SK-N-SH (cell line): ENCODE measurements around the gene SLC24A3. TPM values are rescaled to one million over a fixed set of nuclear protein-coding genes. Genes with fewer than 3 reads are reported as not detected.

Experiments used
- CTCF ChIA-PET: fragments of 300-600, 350-600 bp; formaldehyde crosslinking; extraction: SDS; loops from one replicate; lab custom pipeline; 2021; lab: Yijun Ruan, JAX
- POLR2A ChIA-PET: fragments of 350-600 bp; sonication (Branson Sonifier 250); formaldehyde crosslinking; extraction: SDS; loops from one replicate; lab custom pipeline; 2020; ENCODE audit warnings: antibody characterized with exemption, inconsistent platforms; lab: Yijun Ruan, JAX
- DNase-seq: peaks from one replicate; pipeline ENCODE4 v3.0.0; 2012
- H2AFZ ChIP-seq: fragments of 200-600 bp; sonication (generic); 2 replicates; pipeline ENCODE4 v1.8.1; 2016; ENCODE audit warnings: antibody characterized with exemption, mild to moderate bottlenecking, low read depth
- H3F3A ChIP-seq: fragments of 200-600 bp; sonication (generic); replicated peaks from 2 replicates; pipeline ENCODE3; 2016; ENCODE audit warnings: antibody characterized with exemption, mild to moderate bottlenecking; ENCODE audit not compliant: insufficient read depth
- H3K27ac ChIP-seq, 2 experiments: fragments of 200-500 bp in 1 of 2; fragments of 200-600 bp in 1 of 2; sonication (Bioruptor generic) in 1 of 2; sonication (generic), shearing (Covaris generic) in 1 of 2; 2 replicates each; pipeline versions ENCODE4 v1.5.1 to v1.6.1; 2014 to 2016; ENCODE audit warnings: low read depth in 2 of 2, inconsistent platforms in 1 of 2, low read length in 1 of 2, mild to moderate bottlenecking in 1 of 2, mixed read lengths in 1 of 2
- H3K27me3 ChIP-seq: fragments of 200-600 bp; sonication (generic), shearing (Covaris generic); 2 replicates; pipeline ENCODE4 v1.6.1; 2016; ENCODE audit warnings: mixed run types; ENCODE audit not compliant: insufficient read depth
- H3K36me3 ChIP-seq, 2 experiments: fragments of 200-500 bp in 1 of 2; fragments of 200-600 bp in 1 of 2; sonication (Bioruptor generic) in 1 of 2; sonication (generic) in 1 of 2; replicated peaks in 1 of 2; 2 replicates each; pipeline versions ENCODE3 to v1.5.1; 2014 to 2016; ENCODE audit warnings: low read length in 1 of 2, mild to moderate bottlenecking in 1 of 2; ENCODE audit not compliant: insufficient read depth in 2 of 2, control insufficient read depth in 1 of 2
- H3K4me1 ChIP-seq, 2 experiments: fragments of 200-500 bp in 1 of 2; fragments of 200-600 bp in 1 of 2; sonication (Bioruptor generic) in 1 of 2; sonication (generic), shearing (Covaris generic) in 1 of 2; 2 replicates each; pipeline versions ENCODE4 v1.5.1 to v1.6.1; 2014 to 2016; ENCODE audit warnings: low read depth in 1 of 2, low read length in 1 of 2, mixed run types in 1 of 2; ENCODE audit not compliant: insufficient read depth in 2 of 2, control insufficient read depth in 1 of 2
- H3K4me2 ChIP-seq: fragments of 200-600 bp; sonication (generic), shearing (Covaris generic); 2 replicates; pipeline ENCODE4 v1.6.1; 2017; ENCODE audit warnings: mixed run types
- H3K4me3 ChIP-seq, 2 experiments: fragments of 200-500 bp in 1 of 2; fragments of 200-600 bp in 1 of 2; sonication (Bioruptor generic) in 1 of 2; sonication (generic), shearing (Covaris generic) in 1 of 2; 2 replicates each; pipeline versions ENCODE4 v1.5.1 to v1.8.1; 2014 to 2016; ENCODE audit warnings: low read depth in 2 of 2, inconsistent platforms in 1 of 2, low read length in 1 of 2, mild to moderate bottlenecking in 1 of 2, mixed read lengths in 1 of 2, moderate library complexity in 1 of 2
- H3K79me2 ChIP-seq: fragments of 200-600 bp; sonication (generic); 2 replicates; pipeline ENCODE4 v1.8.1; 2017; ENCODE audit warnings: mild to moderate bottlenecking; ENCODE audit not compliant: insufficient read depth
- H3K9ac ChIP-seq: fragments of 200-600 bp; sonication (generic); 2 replicates; pipeline ENCODE4 v1.6.1; 2017; ENCODE audit warnings: mixed run types
- H3K9me2 ChIP-seq: fragments of 200-600 bp; sonication (generic); 2 replicates; pipeline ENCODE4 v1.6.1; 2017; ENCODE audit warnings: mixed run types
- H3K9me3 ChIP-seq: fragments of 200-600 bp; sonication (generic); 2 replicates; pipeline ENCODE4 v1.6.1; 2017; ENCODE audit warnings: mixed run types, mild to moderate bottlenecking, moderate library complexity
- H4K20me1 ChIP-seq: fragments of 200-600 bp; sonication (generic); 2 replicates; pipeline ENCODE4 v1.6.1; 2017; ENCODE audit warnings: mild to moderate bottlenecking, mixed run types; ENCODE audit not compliant: insufficient read depth
- CTCF ChIP-seq: fragments of 200-600 bp; sonication (generic); IDR thresholded peaks from 2 replicates; pipeline ENCODE4 v1.6.1; 2017; ENCODE audit warnings: antibody characterized with exemption, mild to moderate bottlenecking, moderate library complexity
- EP300 ChIP-seq, 2 experiments: IDR thresholded peaks; 2 replicates each; pipeline versions ENCODE4 v1.4.0 to v1.6.1; 2012; ENCODE audit warnings: borderline replicate concordance in 1 of 2, low read depth in 1 of 2, low read length in 1 of 2
- FOXJ3 ChIP-seq: sonication (generic); formaldehyde crosslinking; IDR thresholded peaks from 2 replicates; pipeline ENCODE4 v1.5.1; 2020; ENCODE audit warnings: mild to moderate bottlenecking, missing genetic modification reagents
- FOXM1 ChIP-seq: IDR thresholded peaks from 2 replicates; pipeline ENCODE4 v1.4.0; 2012; ENCODE audit warnings: low read depth, mild to moderate bottlenecking
- JUND ChIP-seq: IDR thresholded peaks from 2 replicates; pipeline ENCODE4 v1.4.0; 2012
- MXI1 ChIP-seq: IDR thresholded peaks from 2 replicates; pipeline ENCODE4 v1.6.1; 2012; ENCODE audit warnings: mild to moderate bottlenecking, low read depth, low read length, improper control_type of control experiment
- NFIC ChIP-seq: IDR thresholded peaks from 2 replicates; pipeline ENCODE4 v1.4.0; 2012; ENCODE audit warnings: borderline replicate concordance
- NRF1 ChIP-seq: IDR thresholded peaks from 2 replicates; pipeline ENCODE4 v1.6.1; 2012; ENCODE audit warnings: low read depth, mild to moderate bottlenecking, low read length
- RAD21 ChIP-seq: IDR thresholded peaks from 2 replicates; pipeline ENCODE4 v1.6.1; 2012; ENCODE audit warnings: mild to moderate bottlenecking, low read length
- RCOR1 ChIP-seq: fragments of 150-350 bp; IDR thresholded peaks from 2 replicates; pipeline ENCODE4 v1.6.1; 2017; ENCODE audit warnings: antibody characterized with exemption, low read length
- RFX5 ChIP-seq: IDR thresholded peaks from 2 replicates; pipeline ENCODE4 v1.6.1; 2012; ENCODE audit warnings: mild to moderate bottlenecking, improper control_type of control experiment, low read length
- RXRA ChIP-seq: IDR thresholded peaks from 2 replicates; pipeline ENCODE4 v1.4.0; 2012; ENCODE audit warnings: low read depth, mild to moderate bottlenecking, borderline replicate concordance
- SMC3 ChIP-seq: IDR thresholded peaks from 2 replicates; pipeline ENCODE4 v1.6.1; 2012; ENCODE audit warnings: low read depth, low read length, improper control_type of control experiment
- TCF12 ChIP-seq: IDR thresholded peaks from 2 replicates; pipeline ENCODE4 v1.4.0; 2012
- TEAD4 ChIP-seq: IDR thresholded peaks from 2 replicates; pipeline ENCODE4 v1.4.0; 2012; ENCODE audit warnings: mild to moderate bottlenecking, borderline replicate concordance; ENCODE audit not compliant: insufficient read depth
- USF1 ChIP-seq: IDR thresholded peaks from 2 replicates; pipeline ENCODE4 v1.4.0; 2012; ENCODE audit warnings: low read depth, borderline replicate concordance
- USF2 ChIP-seq: fragments of 150-350 bp; IDR thresholded peaks from 2 replicates; pipeline ENCODE4 v1.6.1; 2017; ENCODE audit warnings: antibody characterized with exemption, low read length, low read depth, borderline replicate concordance
- YY1 ChIP-seq: IDR thresholded peaks from 2 replicates; pipeline ENCODE4 v1.4.0; 2012; ENCODE audit warnings: low read depth, mild to moderate bottlenecking
- ZBTB33 ChIP-seq: IDR thresholded peaks from 2 replicates; pipeline ENCODE4 v1.4.0; 2012; ENCODE audit warnings: low read depth, borderline replicate concordance
- WGBS: methylation state at CpG from one replicate; pipeline ENCODE4 v1.1.6; 2017; ENCODE audit warnings: low lambda C conversion rate; 5-methylcytosine and 5-hydroxymethylcytosine counted together
- polyA plus RNA-seq, 3 experiments: library from polyadenylated mRNA; depleted of rRNA; stranded (reverse); fragments of >200 nt; gene quantifications; 2 replicates each; pipeline ENCODE4 v1.2.3, GENCODE V29; 2012

SLC24A3 gene
- polyA plus RNA-seq, 1 of the 3 experiments (the other 2 are of a cell fraction): not detected

- 94% methylated on average over 7 of the region's 7 CpGs for WGBS
- H3K9ac ChIP-seq: no peak overlapping the region
- 0 out of 2 replicates have a peak, but pooled peaks cover 5% of the 10 kb centered on the region for H3K79me2 ChIP-seq
- H3K4me3 ChIP-seq: no peak overlapping the region
- H3K27ac ChIP-seq: no peak overlapping the region
- no peak overlapping the region for H3K4me2 ChIP-seq
- peaks cover 8% of the 10 kb centered on the region; the same call in 1 of the 2 replicates for H4K20me1 ChIP-seq
- no peaks in the 10 kb centered on the region for H3K9me2 ChIP-seq
- no peaks in the 10 kb centered on the region for H3K36me3 ChIP-seq
- H2AFZ ChIP-seq: no peak overlapping the region
- no peaks in the 10 kb centered on the region for H3F3A ChIP-seq
- CTCF ChIA-PET: no interaction called here
- DNase-seq: no peak
- no peaks in the 10 kb centered on the region; a peak in 1 of 4 replicates for H3K4me1 ChIP-seq
- H3K9me3 ChIP-seq: no peaks in the 10 kb centered on the region
- TF ChIP-seq MXI1: no peak
- TF ChIP-seq RCOR1: no peak
- TF ChIP-seq ZBTB33: no peak
- no peak for TF ChIP-seq EP300 (IDR thresholded peaks at IDR 0.05; ENCODE audit: borderline replicate concordance in 1 of 2, low read depth in 1 of 2, low read length in 1 of 2)
- no peak for TF ChIP-seq USF1
- no peak for TF ChIP-seq FOXM1
- no peak for TF ChIP-seq NFIC
- no peak for TF ChIP-seq TCF12
- TF ChIP-seq FOXJ3 (CRISPR knock-in tag): no peak
- no peak for TF ChIP-seq RXRA
- no peak for TF ChIP-seq USF2
- no peak for TF ChIP-seq SMC3
- no peak for TF ChIP-seq RAD21
- no peak for TF ChIP-seq YY1
- no peak for TF ChIP-seq NRF1
- TF ChIP-seq, all 33 proteins: peak for 0
- H3K27me3 ChIP-seq: no peaks in the 10 kb centered on the region
- POLR2A ChIA-PET: no interaction called here
These were observed 555.9 kb downstream of the SLC24A3 start for GRCh38 chr20:19768325-19768842.

- Histone ChIP-seq H3K27ac (no peak overlapping the region), H3K9ac (no peak overlapping the region), H2AFZ (no peak overlapping the region), H3F3A (no peaks in the 10 kb centered on the region), H3K9me3 (no peaks in the 10 kb centered on the region), H3K36me3 (no peaks in the 10 kb centered on the region), H3K4me3 (no peak overlapping the region), H3K9me2 (no peaks in the 10 kb centered on the region), H3K4me2 (no peak overlapping the region), H3K79me2 (no peaks in the 10 kb centered on the region), H3K4me1 (no peaks in the 10 kb centered on the region), H4K20me1 (0 out of 2 replicates have a peak, but pooled peaks cover 4% of the 10 kb centered on the region), H3K27me3 (no peaks in the 10 kb centered on the region)
- whole genome bisulfite sequencing: 94% methylated on average over 2 of the region's 2 CpGs
- POLR2A ChIA-PET: no interaction called here
- CTCF ChIA-PET: interaction anchor here (0.6 to 2.4 kb wide), 6 partner anchors 11 to 225 kb away, joined by 3 to 9 read pairs (median 4); no protein-coding TSS in a partner anchor
- no peak for DNase-seq
- TF ChIP-seq ZBTB33: no peak
- TF ChIP-seq TEAD4: no peak
- TF ChIP-seq RFX5: no peak
- no peak for TF ChIP-seq CTCF
- no peak for TF ChIP-seq RCOR1
- no peak for TF ChIP-seq JUND
- TF ChIP-seq RXRA: no peak
- TF ChIP-seq TCF12: no peak
These were observed 557.1 kb downstream of the SLC24A3 start for GRCh38 chr20:19769507-19769906.
